SU-DHL-6 (cell line): ENCODE data around the gene ZNF831.

Experiments
- EZH2phosphoT487 ChIP-seq: fragments of 200-600 bp; sonication (generic), shearing (Covaris generic); conservative IDR thresholded peaks from 2 replicates; pipeline ENCODE4 v1.6.1; 2018; ENCODE audit warnings: mild to moderate bottlenecking, antibody characterized with exemption, low read length, moderate library complexity, mixed read lengths
- TF ChIP-seq, protein P1 (sequence below): fragments of 200-600 bp; sonication (generic); IDR thresholded peaks from one replicate; pipeline ENCODE4 v1.5.1; 2017; ENCODE audit warnings: antibody characterized with exemption, mild to moderate bottlenecking, low read length, moderate library complexity; ENCODE audit not compliant: insufficient read depth, poor library complexity, severe bottlenecking

- TF ChIP-seq, protein P1, sequence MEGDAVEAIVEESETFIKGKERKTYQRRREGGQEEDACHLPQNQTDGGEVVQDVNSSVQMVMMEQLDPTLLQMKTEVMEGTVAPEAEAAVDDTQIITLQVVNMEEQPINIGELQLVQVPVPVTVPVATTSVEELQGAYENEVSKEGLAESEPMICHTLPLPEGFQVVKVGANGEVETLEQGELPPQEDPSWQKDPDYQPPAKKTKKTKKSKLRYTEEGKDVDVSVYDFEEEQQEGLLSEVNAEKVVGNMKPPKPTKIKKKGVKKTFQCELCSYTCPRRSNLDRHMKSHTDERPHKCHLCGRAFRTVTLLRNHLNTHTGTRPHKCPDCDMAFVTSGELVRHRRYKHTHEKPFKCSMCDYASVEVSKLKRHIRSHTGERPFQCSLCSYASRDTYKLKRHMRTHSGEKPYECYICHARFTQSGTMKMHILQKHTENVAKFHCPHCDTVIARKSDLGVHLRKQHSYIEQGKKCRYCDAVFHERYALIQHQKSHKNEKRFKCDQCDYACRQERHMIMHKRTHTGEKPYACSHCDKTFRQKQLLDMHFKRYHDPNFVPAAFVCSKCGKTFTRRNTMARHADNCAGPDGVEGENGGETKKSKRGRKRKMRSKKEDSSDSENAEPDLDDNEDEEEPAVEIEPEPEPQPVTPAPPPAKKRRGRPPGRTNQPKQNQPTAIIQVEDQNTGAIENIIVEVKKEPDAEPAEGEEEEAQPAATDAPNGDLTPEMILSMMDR: no peak
- TF ChIP-seq EZH2phosphoT487: no peak
Observed at GRCh38 chr20:59159091-59159490, 4.5 kb upstream of the ZNF831 start.
